Endodermal cell (in vitro differentiated cells): Measurements from ENCODE around the gene SEC14L1. TPM values are rescaled to one million over a fixed set of nuclear protein-coding genes. Genes with fewer than 3 reads are reported as not detected.

Source experiments
- DNase-seq: peaks from one replicate; pipeline ENCODE4 v3.0.0-alpha.2; 2017
- H3K27ac ChIP-seq: 2 replicates; pipeline ENCODE4 v1.5.1; 2013; ENCODE audit warnings: mild to moderate bottlenecking, low read depth, low read length, moderate library complexity
- H3K27me3 ChIP-seq: 2 replicates; pipeline ENCODE4 v1.6.1; 2013; ENCODE audit warnings: mild to moderate bottlenecking, low read length, moderate library complexity; ENCODE audit not compliant: insufficient read depth, control insufficient read depth, poor library complexity, severe bottlenecking
- H3K36me3 ChIP-seq: 2 replicates; pipeline ENCODE4 v1.7.0; 2013; ENCODE audit warnings: mild to moderate bottlenecking, low read length, moderate library complexity; ENCODE audit not compliant: control insufficient read depth, insufficient read depth
- H3K4me1 ChIP-seq: one replicate; pipeline ENCODE4 v1.7.0; 2013; ENCODE audit warnings: low read length; ENCODE audit not compliant: control insufficient read depth, insufficient read depth
- H3K4me3 ChIP-seq: 2 replicates; pipeline ENCODE4 v1.5.1; 2013; ENCODE audit warnings: mild to moderate bottlenecking, low read length, moderate library complexity
- H3K9ac ChIP-seq: 2 replicates; pipeline ENCODE4 v1.6.1; 2013; ENCODE audit warnings: mild to moderate bottlenecking, low read length, moderate library complexity; ENCODE audit not compliant: poor library complexity, severe bottlenecking; ENCODE audit errors: extremely low read depth
- H3K9me3 ChIP-seq: 2 replicates; pipeline ENCODE4 v1.6.1; 2013; ENCODE audit warnings: mild to moderate bottlenecking, low read length, moderate library complexity; ENCODE audit not compliant: control insufficient read depth
- H3K27ac Mint-ChIP-seq: 2 replicates; pipeline ENCODE4 v1.8.0; 2020; ENCODE audit warnings: mixed read lengths
- H3K27me3 Mint-ChIP-seq: 2 replicates; pipeline ENCODE4 v1.8.0; 2021; ENCODE audit warnings: mild to moderate bottlenecking, mixed read lengths; ENCODE audit not compliant: insufficient read depth
- H3K36me3 Mint-ChIP-seq: 2 replicates; pipeline ENCODE4 v1.8.0; 2020; ENCODE audit warnings: low read depth, mixed read lengths
- H3K4me1 Mint-ChIP-seq: 2 replicates; pipeline ENCODE4 v1.8.0; 2020; ENCODE audit warnings: mixed read lengths
- H3K4me3 Mint-ChIP-seq: 2 replicates; pipeline ENCODE4 v1.8.0; 2020; ENCODE audit warnings: mild to moderate bottlenecking, moderate library complexity, mixed read lengths
- H3K9me3 Mint-ChIP-seq: 2 replicates; pipeline ENCODE4 v1.8.0; 2020; ENCODE audit warnings: mild to moderate bottlenecking, mixed read lengths
- CTCF ChIP-seq: fragments of 200-600 bp; sonication (generic); conservative IDR thresholded peaks from 2 replicates; pipeline ENCODE4 v1.5.0; 2021; ENCODE audit warnings: antibody characterized with exemption, mild to moderate bottlenecking
- WGBS, 2 experiments: methylation state at CpG; one replicate each; pipeline versions ENCODE4 v1.1.5 to v1.1.7; 2013; ENCODE audit warnings: missing lambda C conversion rate in 2 of 2, mixed read lengths in 1 of 2; ENCODE audit not compliant: insufficient coverage in 1 of 2, insufficient read length in 1 of 2; 5-methylcytosine and 5-hydroxymethylcytosine counted together
- total RNA-seq, 2 donors: library from RNA; stranded (reverse); fragmentation: NEBNext Ultra II Directional in 1 of 2; extraction: Animal tissue kit (Norgen Biotek cat#: 25700) in 1 of 2; gene quantifications; 2 replicates in 1 of 2; 3 replicates in 1 of 2; pipeline ENCODE4 v1.2.1, GENCODE V29; 2021

Gene SEC14L1
- total RNA-seq, 2 donors from 2014 or later: 77.0 to 87.4 TPM

GRCh38 chr17:77214328-77214727 is 73.6 kb downstream of the SEC14L1 start:
- Histone ChIP-seq H3K4me1 (no peaks in the 10 kb centered on the region), H3K4me3 (no peak overlapping the region), H3K9ac (no peak overlapping the region), H3K27me3 (no peaks in the 10 kb centered on the region), H3K27ac (no peak overlapping the region), H3K36me3 (peaks cover 52% of the 10 kb centered on the region), H3K9me3 (no peaks in the 10 kb centered on the region)
- TF ChIP-seq CTCF: no peak
- Mint-ChIP-seq H3K36me3 (peaks cover 65% of the 10 kb centered on the region), H3K4me3 (no peak overlapping the region), H3K27me3 (no peaks in the 10 kb centered on the region), H3K27ac (no peak overlapping the region), H3K9me3 (no peaks in the 10 kb centered on the region), H3K4me1 (peaks cover 2% of the 10 kb centered on the region)
- WGBS, 2 experiments: 92 to 100% methylated on average over 3 to 12 of the region's 12 CpGs
- DNase-seq: peak; percentile 53

GRCh38 chr17:77214743-77215142 is 74.0 kb downstream of the SEC14L1 start:
- no peaks in the 10 kb centered on the region for H3K9me3 Mint-ChIP-seq
- peak; percentile 89 for TF ChIP-seq CTCF
- H3K4me1 Mint-ChIP-seq: peaks cover 2% of the 10 kb centered on the region
- peaks cover 62% of the 10 kb centered on the region for H3K36me3 Mint-ChIP-seq
- Histone ChIP-seq H3K36me3 (peaks cover 48% of the 10 kb centered on the region), H3K9me3 (no peaks in the 10 kb centered on the region), H3K4me3 (no peak overlapping the region), H3K9ac (no peak overlapping the region), H3K4me1 (no peaks in the 10 kb centered on the region), H3K27ac (no peak overlapping the region), H3K27me3 (no peaks in the 10 kb centered on the region)
- H3K4me3 Mint-ChIP-seq: no peak overlapping the region
- H3K27ac Mint-ChIP-seq: no peak overlapping the region
- no peaks in the 10 kb centered on the region for H3K27me3 Mint-ChIP-seq
- peak; percentile 94 for DNase-seq
- WGBS, 2 experiments: 78 to 79% methylated on average over 9 to 11 of the region's 11 CpGs

- no peak overlapping the region for H3K4me3 ChIP-seq
- Mint-ChIP-seq H3K9me3 (no peaks in the 10 kb centered on the region), H3K4me3 (no peak overlapping the region), H3K36me3 (peaks cover 58% of the 10 kb centered on the region), H3K27ac (no peak overlapping the region), H3K4me1 (peaks cover 2% of the 10 kb centered on the region), H3K27me3 (no peaks in the 10 kb centered on the region)
- TF ChIP-seq CTCF: no peak
- no peaks in the 10 kb centered on the region for H3K27me3 ChIP-seq
- H3K4me1 ChIP-seq: no peaks in the 10 kb centered on the region
- no peak overlapping the region for H3K9ac ChIP-seq
- no peak for DNase-seq
- H3K9me3 ChIP-seq: no peaks in the 10 kb centered on the region
- H3K36me3 ChIP-seq: peaks cover 42% of the 10 kb centered on the region
- no peak overlapping the region for H3K27ac ChIP-seq
- 95 to 96% methylated on average over 11 to 16 of the region's 16 CpGs for WGBS, 2 experiments
These were observed 74.5 kb downstream of the SEC14L1 start for GRCh38 chr17:77215281-77215680.
